Measurements from ENCODE around the gene ATP7A. TPM values are rescaled to one million over a fixed set of nuclear protein-coding genes. Genes with fewer than 3 reads are reported as not detected.

ATP7A gene
- total RNA-seq, 6 experiments from 2014 or later = 2.1 to 3.9 (median 3.2) TPM

DNA sequence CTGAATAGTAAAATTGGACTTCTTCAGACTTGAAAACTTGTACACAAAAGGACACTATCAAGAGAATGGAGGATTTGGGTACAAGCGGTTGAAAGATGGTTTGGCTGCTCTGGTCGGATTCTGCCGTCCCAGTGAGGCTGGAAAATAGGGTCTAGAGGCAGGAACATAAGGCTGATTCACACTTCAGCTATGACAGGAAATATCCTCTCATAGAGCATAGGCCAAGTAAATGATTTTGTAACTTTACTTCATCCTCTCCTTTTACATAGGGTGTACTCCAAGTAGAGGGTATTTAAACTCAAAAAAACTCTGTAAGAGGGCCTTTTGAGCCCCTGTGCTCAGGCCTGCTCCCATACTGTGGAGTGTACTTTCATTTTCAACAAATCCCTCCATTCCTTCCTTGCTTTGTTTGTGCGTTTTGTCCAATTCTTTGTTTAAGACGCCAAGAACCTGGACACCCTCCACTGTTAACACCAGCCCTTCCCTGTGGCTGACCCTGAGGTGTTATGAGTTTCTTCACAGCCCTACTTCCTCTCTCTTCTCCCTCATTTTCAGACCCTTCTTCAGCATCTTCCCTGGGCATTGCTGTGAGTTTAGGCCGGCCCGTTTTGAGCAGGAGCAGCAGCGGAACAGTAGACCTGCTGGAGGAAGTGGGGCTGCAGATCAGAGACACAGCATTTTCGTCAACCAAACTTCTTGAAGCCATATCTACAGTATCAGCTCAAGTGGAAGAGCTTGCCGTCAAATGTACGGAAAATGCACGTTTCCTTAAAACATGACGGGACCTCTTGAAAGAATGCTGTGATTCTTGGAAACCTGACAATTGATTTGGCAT, 51.8 kb downstream of the ATP7A start:
- intact Hi-C loops (cut with DNase I) = no loop called here
- Histone ChIP-seq H3K4me3 (no peak overlapping the region), H3K27me3 (no peaks in the 10 kb centered on the region), H3K36me3 (no peaks in the 10 kb centered on the region), H3K4me1 (no peaks in the 10 kb centered on the region), H3K9me3 (no peaks in the 10 kb centered on the region), H3K27ac (no peak overlapping the region)
- DNase-seq (no peak), ATAC-seq (no peak)
- 64% methylated on average over 13 of the region's 13 CpGs for WGBS (ENCODE audit: insufficient coverage, low coverage, low lambda C conversion rate, missing lambda C conversion rate)
- no peak for TF ChIP-seq POLR2A (IDR thresholded peaks at IDR 0.05)
- TF ChIP-seq, protein P1, sequence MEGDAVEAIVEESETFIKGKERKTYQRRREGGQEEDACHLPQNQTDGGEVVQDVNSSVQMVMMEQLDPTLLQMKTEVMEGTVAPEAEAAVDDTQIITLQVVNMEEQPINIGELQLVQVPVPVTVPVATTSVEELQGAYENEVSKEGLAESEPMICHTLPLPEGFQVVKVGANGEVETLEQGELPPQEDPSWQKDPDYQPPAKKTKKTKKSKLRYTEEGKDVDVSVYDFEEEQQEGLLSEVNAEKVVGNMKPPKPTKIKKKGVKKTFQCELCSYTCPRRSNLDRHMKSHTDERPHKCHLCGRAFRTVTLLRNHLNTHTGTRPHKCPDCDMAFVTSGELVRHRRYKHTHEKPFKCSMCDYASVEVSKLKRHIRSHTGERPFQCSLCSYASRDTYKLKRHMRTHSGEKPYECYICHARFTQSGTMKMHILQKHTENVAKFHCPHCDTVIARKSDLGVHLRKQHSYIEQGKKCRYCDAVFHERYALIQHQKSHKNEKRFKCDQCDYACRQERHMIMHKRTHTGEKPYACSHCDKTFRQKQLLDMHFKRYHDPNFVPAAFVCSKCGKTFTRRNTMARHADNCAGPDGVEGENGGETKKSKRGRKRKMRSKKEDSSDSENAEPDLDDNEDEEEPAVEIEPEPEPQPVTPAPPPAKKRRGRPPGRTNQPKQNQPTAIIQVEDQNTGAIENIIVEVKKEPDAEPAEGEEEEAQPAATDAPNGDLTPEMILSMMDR (IDR thresholded peaks at IDR 0.05) = no peak

DNA sequence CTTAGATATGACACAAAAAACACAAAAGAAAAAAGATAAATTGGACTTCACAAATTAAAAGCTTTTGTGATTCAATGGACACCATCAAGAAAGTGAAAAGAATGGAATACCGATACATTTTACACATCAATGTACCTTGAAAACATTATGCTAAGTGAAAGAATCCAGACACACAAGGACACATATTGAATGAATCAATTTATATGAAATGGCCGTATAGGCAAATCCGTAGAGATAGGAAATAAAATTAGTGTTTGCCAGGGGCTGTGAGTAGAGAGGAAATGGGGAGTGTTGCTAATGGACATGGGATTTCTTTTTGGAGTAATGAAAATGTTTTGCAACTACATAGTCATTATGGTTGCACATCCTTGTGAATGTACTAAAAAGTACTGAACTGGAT, 55.9 kb downstream of the ATP7A start:
- TF ChIP-seq POLR2A (IDR thresholded peaks at IDR 0.05) = no peak
- TF ChIP-seq, protein P1 (IDR thresholded peaks at IDR 0.05) = no peak
- no peak for ATAC-seq
- WGBS (ENCODE audit: insufficient coverage, low coverage, low lambda C conversion rate, missing lambda C conversion rate) = 69% methylated on average over 3 of the region's 3 CpGs

DNA sequence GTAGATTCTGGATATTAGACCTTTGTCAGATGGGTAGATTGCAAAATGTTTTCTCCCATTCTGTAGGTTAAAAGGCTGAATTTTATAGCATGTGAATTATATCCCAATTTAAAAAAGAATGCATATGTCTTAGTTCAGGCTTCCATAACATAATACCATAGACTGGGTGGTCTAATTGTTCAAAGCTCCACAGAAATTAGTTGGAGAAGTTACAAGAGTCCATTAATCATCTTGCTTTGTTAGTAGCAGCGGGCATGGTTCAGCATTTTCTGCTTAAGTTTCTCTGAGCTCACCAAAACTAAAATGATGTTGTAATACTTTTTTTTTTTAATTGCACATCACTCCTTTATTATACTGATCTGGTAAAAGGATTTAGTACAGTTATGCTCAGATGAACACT, 57.1 kb downstream of the ATP7A start:
- Histone ChIP-seq H3K27me3 (no peaks in the 10 kb centered on the region), H3K4me1 (no peaks in the 10 kb centered on the region), H3K27ac (no peak overlapping the region), H3K9me3 (no peaks in the 10 kb centered on the region), H3K4me3 (no peak overlapping the region), H3K36me3 (no peaks in the 10 kb centered on the region)
- WGBS (ENCODE audit: insufficient coverage, low coverage, low lambda C conversion rate, missing lambda C conversion rate) = 62% methylated on average over 1 of the region's 1 CpG
- no peak for DNase-seq
- intact Hi-C loops (cut with DNase I) = no loop called here
- no peak for ATAC-seq
- TF ChIP-seq POLR2A (IDR thresholded peaks at IDR 0.05) = no peak
- TF ChIP-seq, protein P1 (IDR thresholded peaks at IDR 0.05) = no peak

More for the DNA sequence above, 55.9 kb downstream of the ATP7A start:
- no peak overlapping the region for H3K27ac ChIP-seq
- intact Hi-C loops (cut with DNase I) = no loop called here
- no peaks in the 10 kb centered on the region for H3K27me3 ChIP-seq
- H3K4me1 ChIP-seq = no peaks in the 10 kb centered on the region
- H3K36me3 ChIP-seq = no peaks in the 10 kb centered on the region
- H3K4me3 ChIP-seq = no peak overlapping the region
- H3K9me3 ChIP-seq = no peaks in the 10 kb centered on the region
- no peak for DNase-seq

DNA sequence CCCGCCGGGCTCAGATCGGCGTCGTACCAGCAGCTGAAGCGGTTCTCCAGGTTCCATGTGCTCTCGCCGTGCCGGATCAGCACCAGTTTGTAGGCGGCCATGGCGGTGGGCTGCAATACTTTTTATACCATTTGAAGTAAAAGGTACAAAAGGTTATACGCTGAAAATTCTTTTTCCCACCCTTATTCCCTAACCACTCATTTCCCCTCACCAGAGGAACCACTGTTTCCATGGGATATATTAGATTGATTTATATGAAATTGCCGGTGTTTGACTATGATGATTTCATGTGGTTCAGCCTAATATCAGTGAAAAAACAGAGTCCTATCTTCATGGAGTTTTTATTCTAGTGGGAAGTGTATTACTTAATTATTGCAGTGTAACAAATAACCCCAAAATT, 59.0 kb downstream of the ATP7A start, which contains the start of gene PGAM4:
Gene PGAM4, minus strand, starts transcription at position 101 of the 400 bp plus-strand sequence. Its CDS starts 0 bp downstream, at position 101.
- Histone ChIP-seq H3K9me3 (no peaks in the 10 kb centered on the region), H3K4me1 (no peaks in the 10 kb centered on the region), H3K27me3 (no peaks in the 10 kb centered on the region), H3K27ac (no peak within 1 kb of the TSS), H3K4me3 (no peak within 1 kb of the TSS), H3K36me3 (no peaks in the 10 kb centered on the region)
- 97% methylated on average over 13 of the region's 13 CpGs for WGBS (ENCODE audit: insufficient coverage, low coverage, low lambda C conversion rate, missing lambda C conversion rate)
- DNase-seq = no peak
- intact Hi-C loops (cut with DNase I) = no loop called here
- no peak for ATAC-seq
- TF ChIP-seq, protein P1 (IDR thresholded peaks at IDR 0.05) = no peak
- no peak for TF ChIP-seq POLR2A (IDR thresholded peaks at IDR 0.05)
